Activated T-helper 1 cell treated with Interleukin-2 at 50 U/mL for 16 hours (primary cell): ENCODE results near the gene ARFGAP1.
"Not testable (repeated sequence)": the region's sequence is repeated elsewhere in the genome, so short reads cannot be mapped to it uniquely, and the experiment has no call there.

Source experiments
- DNase-seq: peaks from one replicate; pipeline ENCODE4 v3.0.0-alpha.2; 2020; ENCODE audit warnings: low read depth

ARFGAP1 gene

GRCh38 chr20:63292904-63293303 lies 20.3 kb downstream of the ARFGAP1 start, which contains the start of gene COL20A1:
Gene COL20A1, plus strand, starts transcription at chr20:63293186. Its CDS starts 1,922 bp downstream, at chr20:63295108.
- DNase-seq = no peak

GRCh38 chr20:63293456-63293855 lies 20.8 kb downstream of the ARFGAP1 start:
- no peak for DNase-seq

GRCh38 chr20:63293871-63294535 lies 21.4 kb downstream of the ARFGAP1 start:
- no peak for DNase-seq

GRCh38 chr20:63294536-63294900 lies 21.9 kb downstream of the ARFGAP1 start:
- DNase-seq = no peak

GRCh38 chr20:63295018-63295417 lies 22.4 kb downstream of the ARFGAP1 start:
- no peak for DNase-seq

- no peak for DNase-seq
These were observed 22.8 kb downstream of the ARFGAP1 start for GRCh38 chr20:63295422-63295821.

- DNase-seq = no peak
These were observed 23.2 kb downstream of the ARFGAP1 start for GRCh38 chr20:63295846-63296245.

GRCh38 chr20:63296531-63297299 lies 24.1 kb downstream of the ARFGAP1 start:
- no peak for DNase-seq

- no peak for DNase-seq
These were observed 24.8 kb downstream of the ARFGAP1 start for GRCh38 chr20:63297371-63297781.

- DNase-seq = no peak
These were observed 25.4 kb downstream of the ARFGAP1 start for GRCh38 chr20:63297796-63298572.

GRCh38 chr20:63298731-63299312 lies 26.2 kb downstream of the ARFGAP1 start:
- DNase-seq = no peak

GRCh38 chr20:63301671-63302070 lies 29.1 kb downstream of the ARFGAP1 start:
- no peak for DNase-seq

- no peak for DNase-seq
These were observed 30.6 kb downstream of the ARFGAP1 start for GRCh38 chr20:63303095-63303666.

- no peak for DNase-seq
These were observed 32.8 kb downstream of the ARFGAP1 start for GRCh38 chr20:63305393-63305792.

- DNase-seq = not testable (repeated sequence)
These were observed 33.5 kb downstream of the ARFGAP1 start for GRCh38 chr20:63305933-63306672.

GRCh38 chr20:63306673-63307537 lies 34.3 kb downstream of the ARFGAP1 start:
- DNase-seq = no peak

GRCh38 chr20:63307538-63308217 lies 35.1 kb downstream of the ARFGAP1 start:
- DNase-seq = no peak

- no peak for DNase-seq
These were observed 35.8 kb downstream of the ARFGAP1 start for GRCh38 chr20:63308218-63308911.
